HG03139 (cell line): ENCODE data around the gene SCAF4.
"Not testable (repeated sequence)": the region's sequence is repeated elsewhere in the genome, so short reads cannot be mapped to it uniquely, and the experiment has no call there.

Experiments
- ATAC-seq: cut with Tn5 transposase; IDR thresholded peaks from one replicate; pipeline ENCODE4 v1.9.1; 2021; ENCODE audit not compliant: unreplicated experiment

Gene SCAF4

DNA sequence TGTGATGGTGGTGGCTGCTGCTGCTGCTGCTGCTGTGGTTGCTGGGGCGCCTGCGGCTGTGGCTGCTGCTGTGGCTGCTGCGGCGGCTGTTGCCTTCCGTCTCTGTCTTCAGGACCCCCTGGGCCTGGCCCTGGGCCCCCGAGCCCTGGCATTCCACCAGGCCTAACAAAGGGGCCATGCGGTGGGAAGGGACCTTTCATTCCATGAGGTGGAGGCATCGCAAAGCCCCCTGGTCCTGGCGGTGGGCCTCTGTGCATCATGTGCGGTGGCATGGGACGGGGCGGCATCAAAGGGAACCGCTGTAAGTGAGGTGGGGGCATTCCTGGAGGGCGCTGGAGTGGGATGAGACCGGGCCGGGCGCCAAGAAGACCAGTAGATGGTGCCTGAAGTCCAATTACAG lies 60.0 kb downstream of the SCAF4 start:
- no peak for ATAC-seq

DNA sequence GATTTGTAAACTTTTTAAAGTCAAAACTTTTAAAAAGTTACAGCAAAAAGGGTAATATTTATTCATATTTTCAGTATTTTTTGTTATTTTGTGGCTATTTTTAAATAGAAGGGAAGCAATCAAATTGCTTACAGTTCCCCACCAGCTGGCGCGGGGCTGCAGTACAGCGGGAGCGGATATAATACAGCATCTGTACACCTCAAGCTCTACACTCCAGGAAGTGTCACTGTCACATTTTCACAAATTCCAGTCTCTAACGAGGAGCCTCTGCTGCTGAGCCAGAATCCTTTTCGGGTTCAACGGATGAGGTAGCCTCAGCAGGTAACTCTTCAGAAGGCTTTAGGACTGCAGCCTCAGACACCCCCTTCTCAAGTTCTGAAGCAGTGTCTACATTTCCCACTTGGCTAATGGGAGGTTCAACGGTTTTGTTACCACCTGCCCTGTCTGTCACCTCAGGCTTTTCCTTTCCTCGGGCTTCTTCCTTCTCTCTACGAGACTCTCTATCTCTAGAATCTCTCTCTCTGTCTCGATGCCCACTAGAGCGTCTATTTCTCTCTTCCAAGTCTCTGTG lies 60.7 kb downstream of the SCAF4 start:
- ATAC-seq: no peak

DNA sequence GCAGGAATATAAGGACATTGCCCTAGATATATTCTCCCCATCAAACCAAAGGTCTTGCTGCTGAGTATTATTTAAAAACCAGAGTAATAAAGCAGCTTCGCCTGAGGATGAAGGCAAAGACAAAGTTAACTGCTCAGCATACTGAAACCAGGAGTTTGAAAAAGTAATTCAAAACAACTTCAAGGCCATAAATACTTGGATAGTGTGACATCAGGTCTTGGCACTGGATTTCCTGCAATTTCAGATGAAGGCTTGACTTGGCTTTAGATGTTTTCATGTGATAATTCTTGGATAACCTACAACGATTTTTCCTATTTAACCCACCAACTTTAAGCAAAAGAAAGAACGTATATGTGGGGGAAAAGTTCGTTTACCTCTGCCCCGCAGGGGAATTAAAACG lies 61.8 kb downstream of the SCAF4 start:
- ATAC-seq: no peak

DNA sequence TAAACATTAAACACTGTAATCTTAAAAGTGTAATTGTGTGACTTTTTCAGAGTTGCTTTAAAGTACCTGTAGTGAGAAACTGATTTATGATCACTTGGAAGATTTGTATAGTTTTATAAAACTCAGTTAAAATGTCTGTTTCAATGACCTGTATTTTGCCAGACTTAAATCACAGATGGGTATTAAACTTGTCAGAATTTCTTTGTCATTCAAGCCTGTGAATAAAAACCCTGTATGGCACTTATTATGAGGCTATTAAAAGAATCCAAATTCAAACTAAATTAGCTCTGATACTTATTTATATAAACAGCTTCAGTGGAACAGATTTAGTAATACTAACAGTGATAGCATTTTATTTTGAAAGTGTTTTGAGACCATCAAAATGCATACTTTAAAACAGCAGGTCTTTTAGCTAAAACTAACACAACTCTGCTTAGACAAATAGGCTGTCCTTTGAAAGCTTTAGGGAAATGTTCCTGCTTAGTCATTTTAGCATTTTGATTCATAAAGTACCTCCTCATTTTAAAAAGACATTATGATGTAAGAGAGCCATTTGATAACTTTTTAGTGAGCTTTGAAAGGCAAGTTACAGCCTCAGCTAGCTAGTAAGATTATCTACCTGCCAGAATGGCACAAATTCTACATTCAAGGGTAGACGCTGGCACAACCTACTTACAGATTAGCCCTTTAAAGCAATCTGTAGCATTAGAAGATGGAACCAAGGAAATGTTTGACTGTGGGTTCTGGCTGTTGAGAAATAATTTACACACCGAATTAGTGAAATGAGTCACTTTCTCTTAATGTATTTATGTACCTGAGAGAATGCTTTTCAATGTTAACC lies 63.0 kb downstream of the SCAF4 start:
- ATAC-seq: no peak

DNA sequence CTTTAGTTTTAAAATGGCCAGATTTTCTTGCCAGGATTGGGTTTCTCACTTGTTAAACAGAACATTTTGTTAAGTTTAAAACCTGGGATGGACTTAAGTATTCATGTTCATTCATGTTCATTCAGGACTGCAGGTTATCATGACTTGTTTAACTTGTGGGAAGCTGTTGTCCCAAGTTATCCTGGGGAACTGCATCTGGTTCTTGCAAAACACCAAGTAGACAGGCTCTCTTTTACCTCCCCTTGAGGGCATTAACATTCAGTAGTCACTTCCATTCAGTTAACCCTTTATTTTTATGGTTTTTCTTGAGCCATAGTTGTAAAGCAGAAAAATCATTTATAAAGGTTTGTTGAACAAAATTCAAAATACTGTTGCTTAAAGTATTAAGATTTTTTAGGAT lies 64.3 kb downstream of the SCAF4 start:
- no peak for ATAC-seq

DNA sequence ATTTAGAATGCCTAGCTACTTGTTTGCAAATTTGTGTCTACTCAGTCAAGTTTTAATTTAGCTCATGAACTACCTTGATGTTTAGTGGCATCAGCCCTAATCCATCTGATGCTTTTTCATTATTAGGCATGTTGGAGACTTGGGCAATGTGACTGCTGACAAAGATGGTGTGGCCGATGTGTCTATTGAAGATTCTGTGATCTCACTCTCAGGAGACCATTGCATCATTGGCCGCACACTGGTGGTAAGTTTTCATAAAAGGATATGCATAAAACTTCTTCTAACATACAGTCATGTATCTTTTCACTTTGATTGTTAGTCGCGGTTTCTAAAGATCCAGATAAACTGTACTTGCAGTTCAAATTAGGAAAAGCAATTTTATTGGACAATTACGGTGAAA lies 64.8 kb downstream of the SCAF4 start:
- ATAC-seq: no peak

DNA sequence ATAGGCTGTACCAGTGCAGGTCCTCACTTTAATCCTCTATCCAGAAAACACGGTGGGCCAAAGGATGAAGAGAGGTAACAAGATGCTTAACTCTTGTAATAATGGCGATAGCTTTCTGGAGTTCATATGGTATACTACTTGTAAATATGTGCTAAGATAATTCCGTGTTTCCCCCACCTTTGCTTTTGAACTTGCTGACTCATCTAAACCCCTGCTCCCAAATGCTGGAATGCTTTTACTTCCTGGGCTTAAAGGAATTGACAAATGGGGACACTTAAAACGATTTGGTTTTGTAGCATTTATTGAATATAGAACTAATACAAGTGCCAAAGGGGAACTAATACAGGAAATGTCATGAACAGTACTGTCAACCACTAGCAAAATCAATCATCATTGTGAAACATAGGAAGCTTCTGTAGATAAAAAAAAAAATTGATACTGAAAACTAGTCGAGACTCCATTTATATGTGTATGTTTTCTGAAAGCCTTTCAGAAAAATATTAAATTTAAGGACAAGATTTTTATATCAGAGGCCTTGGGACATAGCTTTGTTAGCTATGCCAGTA lies 65.4 kb downstream of the SCAF4 start:
- no peak for ATAC-seq

DNA sequence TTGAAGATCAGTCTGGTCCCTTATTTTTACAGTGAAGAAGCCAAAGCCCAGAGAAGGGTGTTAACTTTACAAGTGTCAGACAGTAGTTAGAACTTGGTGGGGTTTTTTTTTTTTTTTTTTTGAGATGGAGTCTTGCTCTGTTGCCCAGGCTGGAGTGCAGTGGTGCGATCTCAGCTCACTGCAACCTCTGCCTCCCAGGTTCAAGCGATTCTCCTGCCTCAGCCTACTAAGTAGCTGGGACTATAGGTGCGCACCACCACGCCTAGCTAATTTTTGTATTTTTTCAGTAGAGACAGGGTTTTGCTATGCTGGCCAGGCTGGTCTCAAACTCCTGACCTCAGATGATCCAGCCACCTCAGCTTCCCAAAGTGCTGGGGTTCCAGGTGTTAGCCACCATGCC lies 66.0 kb downstream of the SCAF4 start:
- ATAC-seq: not testable (repeated sequence)

DNA sequence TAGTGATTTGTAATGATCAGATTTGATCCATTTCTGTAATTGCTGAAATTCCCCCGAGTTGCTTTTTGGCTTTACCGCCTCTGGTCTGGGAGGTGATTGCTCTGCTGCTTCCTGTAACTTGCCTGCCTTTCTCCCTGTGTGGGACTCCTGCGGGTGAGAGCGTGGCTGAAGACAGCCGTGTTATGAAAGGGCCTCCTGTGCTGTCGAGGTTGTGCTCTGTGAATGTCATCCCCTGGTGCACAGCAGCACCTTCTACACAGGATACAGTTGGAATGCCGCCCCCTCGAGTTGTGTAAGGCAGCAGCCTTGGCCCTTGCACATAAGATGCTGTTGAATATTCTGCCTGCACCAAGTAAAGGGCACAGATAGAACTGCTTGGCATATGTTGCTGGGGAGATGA lies 66.5 kb downstream of the SCAF4 start:
- ATAC-seq: no peak

DNA sequence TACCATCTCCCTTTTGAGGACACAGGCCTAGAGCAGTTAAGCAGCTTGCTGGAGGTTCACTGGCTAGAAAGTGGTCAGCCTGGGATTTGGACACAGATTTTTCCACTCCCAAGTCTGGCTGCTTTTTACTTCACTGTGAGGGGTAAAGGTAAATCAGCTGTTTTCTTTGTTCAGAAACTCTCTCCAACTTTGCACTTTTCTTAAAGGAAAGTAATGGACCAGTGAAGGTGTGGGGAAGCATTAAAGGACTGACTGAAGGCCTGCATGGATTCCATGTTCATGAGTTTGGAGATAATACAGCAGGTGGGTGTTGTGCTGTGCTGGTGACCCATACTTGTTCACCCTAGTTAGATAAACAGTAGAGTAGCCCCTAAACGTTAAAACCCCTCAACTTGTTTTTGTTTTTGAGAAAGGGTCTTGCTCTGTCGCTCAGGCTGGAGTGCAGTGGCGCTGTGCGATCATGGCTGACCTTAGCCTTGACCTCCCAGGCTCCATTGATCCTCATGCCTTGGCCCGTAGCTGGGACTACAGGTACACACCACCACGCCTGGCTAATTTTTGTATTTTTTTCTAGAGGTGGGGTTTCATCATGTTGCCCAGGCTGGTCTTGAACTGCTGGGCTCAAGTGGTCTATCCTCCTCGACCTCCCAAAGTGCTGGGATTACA lies 68.2 kb downstream of the SCAF4 start:
- ATAC-seq: no peak

DNA sequence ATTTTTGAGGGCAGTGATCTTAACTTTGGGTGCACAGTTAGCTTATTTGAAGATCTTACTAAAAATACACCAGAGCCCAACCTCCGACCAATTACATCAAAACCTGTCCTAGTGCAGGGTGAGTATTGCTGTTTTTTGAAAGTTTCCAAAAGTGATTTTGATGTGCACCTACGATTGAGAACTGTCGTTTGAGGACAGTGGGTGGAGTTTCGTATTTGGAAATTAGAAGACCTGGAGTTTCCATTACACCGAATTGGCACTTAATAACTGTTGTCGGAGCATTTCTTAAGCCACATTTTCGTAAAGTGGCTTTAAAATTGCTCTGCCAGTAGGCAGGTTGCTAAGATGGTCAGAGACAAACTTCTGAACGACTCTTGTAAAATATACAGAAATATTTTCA lies 71.3 kb downstream of the SCAF4 start:
- ATAC-seq: no peak

DNA sequence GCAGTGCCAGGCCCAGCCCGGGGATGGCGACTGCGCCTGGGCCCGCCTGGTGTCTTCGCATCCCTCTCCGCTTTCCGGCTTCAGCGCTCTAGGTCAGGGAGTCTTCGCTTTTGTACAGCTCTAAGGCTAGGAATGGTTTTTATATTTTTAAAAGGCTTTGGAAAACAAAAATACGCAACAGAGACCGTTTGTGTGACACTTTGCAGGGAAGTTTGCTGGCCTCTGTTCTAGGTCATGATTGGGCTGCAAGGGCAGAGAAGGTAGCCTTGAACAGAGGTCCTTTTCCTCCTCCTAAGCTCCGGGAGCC lies 71.7 kb downstream of the SCAF4 start:
- peak; percentile 23 for ATAC-seq

DNA sequence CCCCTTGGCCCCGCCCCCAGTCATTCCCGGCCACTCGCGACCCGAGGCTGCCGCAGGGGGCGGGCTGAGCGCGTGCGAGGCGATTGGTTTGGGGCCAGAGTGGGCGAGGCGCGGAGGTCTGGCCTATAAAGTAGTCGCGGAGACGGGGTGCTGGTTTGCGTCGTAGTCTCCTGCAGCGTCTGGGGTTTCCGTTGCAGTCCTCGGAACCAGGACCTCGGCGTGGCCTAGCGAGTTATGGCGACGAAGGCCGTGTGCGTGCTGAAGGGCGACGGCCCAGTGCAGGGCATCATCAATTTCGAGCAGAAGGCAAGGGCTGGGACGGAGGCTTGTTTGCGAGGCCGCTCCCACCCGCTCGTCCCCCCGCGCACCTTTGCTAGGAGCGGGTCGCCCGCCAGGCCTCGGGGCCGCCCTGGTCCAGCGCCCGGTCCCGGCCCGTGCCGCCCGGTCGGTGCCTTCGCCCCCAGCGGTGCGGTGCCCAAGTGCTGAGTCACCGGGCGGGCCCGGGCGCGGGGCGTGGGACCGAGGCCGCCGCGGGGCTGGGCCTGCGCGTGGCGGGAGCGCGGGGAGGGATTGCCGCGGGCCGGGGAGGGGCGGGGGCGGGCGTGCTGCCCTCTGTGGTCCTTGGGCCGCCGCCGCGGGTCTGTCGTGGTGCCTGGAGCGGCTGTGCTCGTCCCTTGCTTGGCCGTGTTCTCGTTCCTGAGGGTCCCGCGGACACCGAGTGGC lies 72.2 kb downstream of the SCAF4 start, which contains the start of gene SOD1:
SOD1 (plus strand) TSS at position 158 of the 723 bp plus-strand sequence; CDS start at position 235, 77 bp downstream.
- ATAC-seq: peak; percentile 94

DNA sequence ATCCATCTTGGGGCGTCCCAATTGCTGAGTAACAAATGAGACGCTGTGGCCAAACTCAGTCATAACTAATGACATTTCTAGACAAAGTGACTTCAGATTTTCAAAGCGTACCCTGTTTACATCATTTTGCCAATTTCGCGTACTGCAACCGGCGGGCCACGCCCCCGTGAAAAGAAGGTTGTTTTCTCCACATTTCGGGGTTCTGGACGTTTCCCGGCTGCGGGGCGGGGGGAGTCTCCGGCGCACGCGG lies 72.7 kb downstream of the SCAF4 start:
- ATAC-seq: peak; percentile 4

DNA sequence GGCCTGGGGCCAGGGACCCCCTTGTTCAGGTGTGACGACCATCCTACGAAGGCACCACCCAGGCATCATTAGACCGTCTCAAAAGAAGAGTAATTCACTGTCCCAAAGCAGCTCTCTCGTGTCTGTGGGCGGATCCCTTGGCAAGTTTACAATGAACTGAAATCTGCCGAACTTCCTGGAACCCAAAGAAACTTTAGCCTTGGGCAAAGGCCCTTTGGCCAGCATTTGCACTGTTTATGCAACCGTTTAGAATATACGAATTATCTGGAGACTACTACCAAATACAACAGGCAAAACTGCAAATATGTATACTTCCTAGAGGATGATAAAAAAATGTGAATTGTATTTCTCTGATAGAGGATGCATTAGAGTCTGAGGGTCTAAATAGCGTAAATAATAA lies 73.9 kb downstream of the SCAF4 start:
- no peak for ATAC-seq

DNA sequence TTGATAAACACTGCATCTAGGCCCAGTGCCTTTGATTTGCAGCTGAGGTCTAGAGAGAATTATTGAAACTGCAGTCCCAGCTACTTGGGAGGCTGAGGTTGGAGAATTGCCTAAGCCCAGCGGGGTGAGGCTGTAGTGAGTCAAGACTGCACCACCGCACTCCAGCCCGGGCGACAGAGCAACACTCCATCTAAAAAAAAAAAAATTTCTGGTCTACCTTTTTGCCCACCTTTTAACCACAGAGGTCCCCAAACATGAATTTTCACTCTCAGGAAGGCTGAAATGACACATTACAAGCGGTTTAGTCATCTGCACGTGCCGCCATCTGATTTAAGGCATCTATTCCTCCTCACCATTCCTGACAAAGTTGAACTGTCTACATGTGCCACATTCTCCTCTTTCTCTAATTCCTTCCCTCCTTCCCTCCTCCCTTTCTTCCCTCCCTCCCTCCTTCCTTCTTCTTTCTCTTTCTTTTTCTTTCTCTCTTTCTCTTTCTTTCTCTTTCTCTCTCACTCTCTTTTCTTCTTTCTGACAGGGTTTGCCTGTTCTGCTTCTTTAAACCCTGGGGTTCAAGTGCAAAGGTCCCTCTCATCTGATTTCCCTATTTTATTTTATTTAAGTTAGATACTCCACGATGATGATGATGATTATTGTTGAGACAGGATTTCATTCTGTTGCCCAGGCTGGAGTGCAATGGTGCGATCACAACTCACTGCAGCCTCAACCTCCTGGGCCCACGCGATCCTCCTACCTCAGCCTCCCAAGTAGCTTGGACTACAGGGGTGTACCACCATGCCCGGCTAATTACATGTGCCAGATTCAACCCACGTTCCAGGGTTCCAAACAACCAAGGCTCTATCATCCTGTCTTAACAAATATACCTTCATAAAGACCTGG lies 75.5 kb downstream of the SCAF4 start:
- no peak for ATAC-seq

DNA sequence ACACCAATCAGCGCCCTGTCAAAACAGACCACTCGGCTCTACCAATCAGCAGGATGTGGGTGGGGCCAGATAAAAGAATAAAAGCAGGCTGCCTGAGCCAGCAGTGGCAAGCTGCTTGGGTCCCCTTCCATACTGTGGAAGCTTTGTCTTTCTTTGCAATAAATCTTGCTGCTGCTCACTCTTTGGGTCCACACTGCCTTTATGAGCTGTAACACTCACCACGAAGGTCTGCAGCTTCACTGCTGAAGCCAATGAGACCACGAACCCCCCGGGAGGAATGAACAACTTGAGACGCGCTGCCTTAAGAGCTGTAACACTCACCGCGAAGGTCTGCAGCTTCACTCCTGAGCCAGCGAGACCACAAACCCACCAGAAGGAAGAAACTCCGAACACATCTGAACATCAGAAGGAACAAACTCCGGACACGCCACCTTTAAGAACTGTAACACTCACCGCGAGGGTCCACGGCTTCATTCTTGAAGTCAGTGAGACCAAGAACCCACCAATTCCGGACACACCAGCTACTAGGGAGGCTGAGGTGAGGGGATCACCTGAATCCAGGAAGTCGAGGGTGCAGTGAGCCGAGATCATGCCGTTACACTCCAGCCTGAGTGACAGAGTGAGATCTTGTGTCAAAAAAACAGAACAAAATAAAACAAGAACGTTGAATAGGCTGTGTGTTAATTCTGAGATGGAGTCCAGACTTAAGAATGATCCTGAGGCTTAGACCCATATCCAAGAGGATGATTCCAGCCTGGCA lies 76.9 kb downstream of the SCAF4 start:
- not testable (repeated sequence) for ATAC-seq

DNA sequence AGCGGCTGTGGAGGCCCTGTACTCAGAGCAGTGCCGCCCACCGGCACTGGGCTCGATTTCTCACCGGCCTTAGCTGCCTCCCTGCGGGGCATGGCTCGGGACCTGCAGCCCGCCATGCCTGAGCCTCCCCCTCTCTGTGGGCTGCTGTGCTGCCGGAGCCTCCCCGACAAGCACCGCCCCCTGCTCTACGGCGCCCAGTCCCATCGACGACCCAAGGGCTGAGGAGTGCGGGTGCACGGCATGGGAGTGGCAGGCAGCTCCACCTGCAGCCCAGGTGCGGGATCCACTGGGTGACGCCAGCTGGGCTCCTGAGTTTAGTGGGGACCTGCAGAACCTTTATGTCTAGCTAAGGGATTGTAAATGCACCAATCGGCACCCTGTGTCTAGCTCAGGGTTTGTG lies 77.6 kb downstream of the SCAF4 start:
- no peak for ATAC-seq

DNA sequence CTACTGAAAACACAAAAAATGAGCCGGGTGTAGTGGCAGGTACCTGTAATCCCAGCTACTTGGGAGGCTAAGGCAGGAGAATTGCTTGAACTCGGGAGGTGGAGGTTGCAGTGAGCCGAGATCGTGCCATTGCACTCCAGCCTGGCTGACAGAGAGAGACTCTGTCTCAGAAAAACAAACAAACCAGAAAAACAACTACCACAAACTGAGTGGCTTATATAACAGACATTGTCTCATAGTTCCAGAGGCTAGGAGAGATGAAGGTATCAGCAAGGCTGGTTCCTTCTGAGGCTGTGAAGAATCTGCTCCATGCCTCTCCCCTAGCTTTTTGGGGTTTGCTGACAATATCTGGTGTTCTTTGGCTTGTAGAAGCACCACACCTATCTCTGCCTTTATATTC lies 80.4 kb downstream of the SCAF4 start:
- ATAC-seq: not testable (repeated sequence)

DNA sequence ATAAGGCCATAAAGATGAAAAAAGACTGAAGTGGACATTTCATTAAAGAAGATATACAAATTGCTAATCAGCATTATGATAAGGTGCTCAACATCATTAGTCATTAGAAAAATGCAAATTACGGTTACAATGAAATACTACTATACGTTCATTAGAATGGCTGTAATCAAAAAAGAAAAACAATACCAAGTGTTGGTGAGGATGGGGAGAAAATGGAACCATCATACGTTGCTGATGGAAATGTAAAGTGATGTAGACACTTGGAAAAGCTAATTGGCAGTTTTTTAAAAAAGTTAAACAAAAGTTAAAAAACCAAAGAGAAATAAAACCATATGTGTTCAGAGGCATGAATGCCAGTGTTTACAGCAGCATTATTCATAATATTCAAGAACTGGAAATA lies 81.0 kb downstream of the SCAF4 start:
- no peak for ATAC-seq
